Measurements from ENCODE around the gene ARHGAP26.

The ARHGAP26 gene

GRCh38 chr5:142873831-142874230 lies 103.7 kb downstream of the ARHGAP26 start:
- DNase-seq (ENCODE audit: low read depth): no peak

GRCh38 chr5:142874540-142874939 lies 104.4 kb downstream of the ARHGAP26 start:
- no peak for DNase-seq (ENCODE audit: low read depth)

GRCh38 chr5:142875936-142876335 lies 105.8 kb downstream of the ARHGAP26 start:
- DNase-seq (ENCODE audit: low read depth): no peak

GRCh38 chr5:142876817-142877216 lies 106.6 kb downstream of the ARHGAP26 start:
- no peak for DNase-seq (ENCODE audit: low read depth)

- DNase-seq (ENCODE audit: low read depth): no peak
Measured at GRCh38 chr5:142878111-142878510, 107.9 kb downstream of the ARHGAP26 start.

GRCh38 chr5:142878638-142879037 lies 108.5 kb downstream of the ARHGAP26 start:
- DNase-seq (ENCODE audit: low read depth): no peak

GRCh38 chr5:142881076-142881783 lies 111.1 kb downstream of the ARHGAP26 start:
- DNase-seq (ENCODE audit: low read depth): peak; percentile 64

- DNase-seq (ENCODE audit: low read depth): no peak
Measured at GRCh38 chr5:142881784-142882126, 111.6 kb downstream of the ARHGAP26 start.

- DNase-seq (ENCODE audit: low read depth): no peak
Measured at GRCh38 chr5:142883025-142883424, 112.8 kb downstream of the ARHGAP26 start.

- no peak for DNase-seq (ENCODE audit: low read depth)
Measured at GRCh38 chr5:142883438-142883837, 113.3 kb downstream of the ARHGAP26 start.

GRCh38 chr5:142884029-142884428 lies 113.9 kb downstream of the ARHGAP26 start:
- DNase-seq (ENCODE audit: low read depth): no peak

- no peak for DNase-seq (ENCODE audit: low read depth)
Measured at GRCh38 chr5:142886211-142886610, 116.0 kb downstream of the ARHGAP26 start.

- no peak for DNase-seq (ENCODE audit: low read depth)
Measured at GRCh38 chr5:142886956-142887355, 116.8 kb downstream of the ARHGAP26 start.

- no peak for DNase-seq (ENCODE audit: low read depth)
Measured at GRCh38 chr5:142888469-142889085, 118.4 kb downstream of the ARHGAP26 start.

GRCh38 chr5:142892021-142892420 lies 121.8 kb downstream of the ARHGAP26 start:
- no peak for DNase-seq (ENCODE audit: low read depth)

- DNase-seq (ENCODE audit: low read depth): no peak
Measured at GRCh38 chr5:142894315-142894714, 124.1 kb downstream of the ARHGAP26 start.

GRCh38 chr5:142894749-142895148 lies 124.6 kb downstream of the ARHGAP26 start:
- DNase-seq (ENCODE audit: low read depth): peak; percentile 73

- DNase-seq (ENCODE audit: low read depth): no peak
Measured at GRCh38 chr5:142896325-142897007, 126.3 kb downstream of the ARHGAP26 start.

GRCh38 chr5:142897328-142897727 lies 127.2 kb downstream of the ARHGAP26 start:
- no peak for DNase-seq (ENCODE audit: low read depth)

- peak; percentile 45 for DNase-seq (ENCODE audit: low read depth)
Measured at GRCh38 chr5:142900927-142901326, 130.8 kb downstream of the ARHGAP26 start.

- DNase-seq (ENCODE audit: low read depth): no peak
Measured at GRCh38 chr5:142901476-142902185, 131.5 kb downstream of the ARHGAP26 start.

- DNase-seq (ENCODE audit: low read depth): no peak
Measured at GRCh38 chr5:142902186-142902965, 132.2 kb downstream of the ARHGAP26 start.
